Measurements from ENCODE around the gene RNF144A. TPM values are rescaled to one million over a fixed set of nuclear protein-coding genes. Genes with fewer than 3 reads are reported as not detected.

Gene RNF144A
- total and polyA plus RNA-seq, 9 donors: 10.4 to 47.7 (median 23.9) TPM

DNA sequence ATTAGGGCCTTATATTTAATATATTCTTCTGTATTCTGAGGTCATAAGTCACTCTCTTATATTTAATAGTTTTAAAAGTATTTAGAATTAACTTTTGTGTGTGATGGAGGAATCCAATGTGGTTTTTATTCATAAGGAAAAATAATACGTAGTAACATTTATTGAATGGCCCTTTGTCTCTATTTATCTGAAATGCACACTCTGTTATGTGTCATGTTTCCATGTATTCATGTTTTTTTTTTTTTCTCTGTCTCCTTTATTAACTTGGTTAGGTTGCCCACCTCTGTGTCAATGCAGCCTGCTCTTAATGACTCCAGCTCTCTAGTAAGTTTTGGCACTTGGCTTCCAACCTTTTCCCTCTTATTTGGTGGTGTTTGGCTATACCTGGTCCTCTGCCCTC is 33.8 kb downstream of the RNF144A start:
- H3K27me3 ChIP-seq: no peaks in the 10 kb centered on the region
- TF ChIP-seq EP300 (IDR thresholded peaks at IDR 0.05) (no peak), POLR2A (IDR thresholded peaks at IDR 0.05) (no peak)
- TF ChIP-seq, protein P1, sequence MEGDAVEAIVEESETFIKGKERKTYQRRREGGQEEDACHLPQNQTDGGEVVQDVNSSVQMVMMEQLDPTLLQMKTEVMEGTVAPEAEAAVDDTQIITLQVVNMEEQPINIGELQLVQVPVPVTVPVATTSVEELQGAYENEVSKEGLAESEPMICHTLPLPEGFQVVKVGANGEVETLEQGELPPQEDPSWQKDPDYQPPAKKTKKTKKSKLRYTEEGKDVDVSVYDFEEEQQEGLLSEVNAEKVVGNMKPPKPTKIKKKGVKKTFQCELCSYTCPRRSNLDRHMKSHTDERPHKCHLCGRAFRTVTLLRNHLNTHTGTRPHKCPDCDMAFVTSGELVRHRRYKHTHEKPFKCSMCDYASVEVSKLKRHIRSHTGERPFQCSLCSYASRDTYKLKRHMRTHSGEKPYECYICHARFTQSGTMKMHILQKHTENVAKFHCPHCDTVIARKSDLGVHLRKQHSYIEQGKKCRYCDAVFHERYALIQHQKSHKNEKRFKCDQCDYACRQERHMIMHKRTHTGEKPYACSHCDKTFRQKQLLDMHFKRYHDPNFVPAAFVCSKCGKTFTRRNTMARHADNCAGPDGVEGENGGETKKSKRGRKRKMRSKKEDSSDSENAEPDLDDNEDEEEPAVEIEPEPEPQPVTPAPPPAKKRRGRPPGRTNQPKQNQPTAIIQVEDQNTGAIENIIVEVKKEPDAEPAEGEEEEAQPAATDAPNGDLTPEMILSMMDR (IDR thresholded peaks at IDR 0.05): no peak
- intact Hi-C loops (cut with DNase I): no loop called here
- peak overlapping the region in 1 of 2 donors; percentile 2 for H3K27ac ChIP-seq
- no peaks in the 10 kb centered on the region for H3K4me1 ChIP-seq (ENCODE audit: insufficient read depth)
- no peaks in the 10 kb centered on the region for H3K9me3 ChIP-seq
- no peak for DNase-seq
- H3K4me3 ChIP-seq: no peak overlapping the region
- no peaks in the 10 kb centered on the region for H3K36me3 ChIP-seq
- WGBS, 3 donors: 86 to 94% (median 91%) methylated on average over 1 of the region's 1 CpG

DNA sequence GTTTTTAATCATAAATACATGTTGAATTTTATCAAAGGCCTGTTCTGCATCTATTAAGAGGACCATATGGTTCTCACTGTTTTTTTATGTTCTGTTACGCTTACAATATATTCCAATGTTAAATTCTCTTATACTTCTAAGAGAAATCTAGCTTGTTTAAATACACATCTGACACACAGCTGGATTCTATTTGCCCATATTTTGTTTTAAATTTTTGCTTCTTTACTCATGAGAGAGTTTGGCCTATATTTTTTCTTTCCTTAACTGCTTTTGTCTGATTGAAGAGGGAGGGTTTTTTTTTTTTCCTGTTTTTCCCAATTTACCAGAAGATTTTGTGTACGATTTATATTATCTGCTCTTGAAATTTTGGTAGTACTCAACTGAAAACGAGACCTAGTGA is 34.9 kb downstream of the RNF144A start:
- Histone ChIP-seq H3K36me3 (no peaks in the 10 kb centered on the region), H3K27me3 (no peaks in the 10 kb centered on the region), H3K27ac (no peak overlapping the region), H3K4me3 (no peak overlapping the region), H3K9me3 (no peaks in the 10 kb centered on the region), H3K4me1 (ENCODE audit: insufficient read depth) (no peaks in the 10 kb centered on the region)
- WGBS, 3 donors: 16 to 24% (median 21%) methylated on average over 3 of the region's 3 CpGs
- no peak for DNase-seq
- TF ChIP-seq EP300 (IDR thresholded peaks at IDR 0.05) (no peak), POLR2A (IDR thresholded peaks at IDR 0.05) (no peak)
- TF ChIP-seq, protein P1 (IDR thresholded peaks at IDR 0.05): no peak
- intact Hi-C loops (cut with DNase I): no loop called here

DNA sequence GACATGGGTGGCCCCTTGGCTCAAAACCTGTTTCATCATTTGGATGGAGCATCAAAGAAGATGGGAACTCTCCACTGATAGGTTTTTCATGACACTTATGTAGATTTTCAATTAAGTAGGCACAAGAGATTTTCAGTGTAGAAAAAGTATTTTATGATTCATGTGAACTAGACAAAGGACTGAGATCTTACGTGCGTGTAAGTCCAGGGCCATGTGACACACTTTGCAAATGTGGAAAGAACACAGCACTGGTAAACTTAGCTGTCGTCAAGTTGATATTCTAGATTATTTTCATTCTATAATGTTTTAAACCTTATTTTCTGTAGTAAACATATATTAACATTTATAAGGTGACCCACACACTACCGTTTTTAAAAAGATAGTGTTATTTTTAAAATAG is 37.4 kb downstream of the RNF144A start:
- intact Hi-C loops (cut with DNase I): no loop called here
- no peak overlapping the region for H3K27ac ChIP-seq
- H3K27me3 ChIP-seq: no peaks in the 10 kb centered on the region
- TF ChIP-seq, protein P1 (IDR thresholded peaks at IDR 0.05): no peak
- TF ChIP-seq EP300 (IDR thresholded peaks at IDR 0.05) (no peak), POLR2A (IDR thresholded peaks at IDR 0.05) (no peak)
- H3K9me3 ChIP-seq: no peaks in the 10 kb centered on the region
- WGBS, 3 donors: 76 to 86% (median 81%) methylated on average over 4 of the region's 4 CpGs
- H3K4me1 ChIP-seq (ENCODE audit: insufficient read depth): no peaks in the 10 kb centered on the region
- DNase-seq: no peak
- H3K4me3 ChIP-seq: no peak overlapping the region
- no peaks in the 10 kb centered on the region for H3K36me3 ChIP-seq

DNA sequence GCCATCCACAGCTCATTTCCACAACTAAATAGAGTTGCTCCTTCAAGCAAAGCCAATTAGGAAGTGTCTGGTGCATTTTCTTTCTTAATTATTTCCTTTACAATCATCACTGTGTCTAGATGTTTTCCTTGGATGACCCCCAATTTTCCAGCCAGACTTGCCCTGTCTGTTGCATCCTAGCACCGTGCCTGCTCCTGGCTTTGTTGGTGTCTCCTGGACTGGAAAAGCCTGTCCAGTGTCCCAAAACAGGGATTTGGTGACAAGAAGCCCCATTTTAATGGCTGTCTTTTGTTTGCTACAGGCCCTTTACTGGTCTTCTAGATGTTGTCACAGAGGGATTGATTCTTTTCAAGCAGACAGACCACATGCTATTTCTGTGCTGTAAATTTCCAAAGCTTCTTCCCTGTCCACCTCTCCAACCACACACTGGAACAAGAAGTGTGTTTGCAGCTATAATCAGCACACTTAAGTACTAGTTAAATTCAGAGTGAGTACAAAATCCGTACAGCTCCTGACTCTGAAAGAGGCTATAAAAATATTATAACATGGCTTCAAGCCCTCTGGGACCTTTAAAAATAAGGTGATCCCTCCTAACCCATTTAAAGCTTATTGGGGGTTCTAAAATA is 38.4 kb downstream of the RNF144A start:
- no peaks in the 10 kb centered on the region for H3K9me3 ChIP-seq
- no peak overlapping the region for H3K4me3 ChIP-seq
- H3K27me3 ChIP-seq: no peaks in the 10 kb centered on the region
- no peaks in the 10 kb centered on the region for H3K36me3 ChIP-seq
- DNase-seq: no peak
- no peak for TF ChIP-seq POLR2A (IDR thresholded peaks at IDR 0.05)
- TF ChIP-seq EP300 (IDR thresholded peaks at IDR 0.05): no peak
- TF ChIP-seq, protein P1 (IDR thresholded peaks at IDR 0.05): no peak
- WGBS, 3 donors: 33 to 54% (median 49%) methylated on average over 2 of the region's 2 CpGs
- no peak overlapping the region for H3K27ac ChIP-seq
- peaks cover 2% of the 10 kb centered on the region for H3K4me1 ChIP-seq (ENCODE audit: insufficient read depth)
- intact Hi-C loops (cut with DNase I): no loop called here

All from ovary (tissue), 9 donors.